SK-N-SH (cell line): ENCODE results near the gene ITPRIPL2.

Source experiments
- CTCF ChIP-seq: fragments of 200-600 bp; sonication (generic); IDR thresholded peaks from 2 replicates; pipeline ENCODE4 v1.6.1; 2017; ENCODE audit warnings: antibody characterized with exemption, mild to moderate bottlenecking, moderate library complexity
- SIN3A ChIP-seq: IDR thresholded peaks from 2 replicates; pipeline ENCODE4 v1.6.1; 2012; ENCODE audit warnings: low read depth, mild to moderate bottlenecking, low read length, moderate library complexity, borderline replicate concordance
- TAF1 ChIP-seq: IDR thresholded peaks from 2 replicates; pipeline ENCODE4 v1.6.1; 2012; ENCODE audit warnings: low read depth, mild to moderate bottlenecking, low read length, moderate library complexity, borderline replicate concordance

- TF ChIP-seq CTCF (no peak), SIN3A (no peak), TAF1 (no peak)
These were observed 29.3 kb downstream of the ITPRIPL2 start for GRCh38 chr16:19142939-19143598.
